Measurements from ENCODE around the gene FIGNL1. TPM values are rescaled to one million over a fixed set of nuclear protein-coding genes. Genes with fewer than 3 reads are reported as not detected.
"Not testable (repeated sequence)": the region's sequence is repeated elsewhere in the genome, so short reads cannot be mapped to it uniquely, and the experiment has no call there.

Gene FIGNL1
- polyA plus RNA-seq, 1 experiment, result 8.3 TPM

DNA sequence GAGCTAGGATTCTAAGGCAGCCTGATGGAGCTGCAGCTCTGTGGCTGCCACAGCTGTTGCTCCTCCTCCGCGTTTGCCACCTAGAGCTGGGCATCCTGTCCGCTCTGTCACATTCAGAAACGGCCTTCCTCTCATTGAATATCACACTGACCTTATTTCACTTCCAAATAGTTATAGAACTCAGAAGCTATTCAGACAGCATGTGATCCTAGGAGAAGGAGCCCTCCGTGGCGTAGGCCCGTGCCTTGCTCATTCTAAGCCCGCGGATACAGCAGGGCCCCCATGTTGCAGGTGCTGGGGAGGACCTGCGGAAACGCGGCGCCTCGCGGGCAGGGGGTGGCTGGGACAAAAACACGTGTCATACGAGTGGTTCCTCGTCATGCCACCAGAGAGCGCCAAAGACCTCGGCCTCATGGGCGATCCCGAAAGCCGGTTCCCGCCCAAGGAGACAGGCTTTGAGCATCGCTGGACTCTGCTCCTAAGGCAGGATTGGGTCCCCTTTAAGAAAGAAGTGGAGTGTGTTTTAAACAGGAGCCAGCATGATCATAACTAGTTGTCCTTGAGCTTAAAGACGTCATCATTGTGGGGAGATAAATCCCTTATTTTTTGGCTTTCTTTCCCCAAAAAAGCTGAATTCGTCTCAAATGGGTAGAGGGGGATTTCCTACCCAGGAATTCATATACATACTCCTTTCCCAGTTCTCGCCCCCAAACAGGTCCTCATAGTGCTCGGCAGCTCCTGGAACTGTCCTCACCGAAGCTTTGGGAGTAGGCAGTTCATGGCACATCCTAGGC, 17.9 kb upstream of the FIGNL1 start:
- Histone ChIP-seq H3K27me3 (ENCODE audit: control insufficient read depth, insufficient read depth, low read length) (0 out of 2 replicates have a peak, but pooled peaks cover 1% of the 10 kb centered on the region), H3K36me3 (ENCODE audit: control insufficient read depth, insufficient read depth, low read length) (no peaks in the 10 kb centered on the region), H3K4me3 (ENCODE audit: low read depth, low read length) (no peak overlapping the region)
- ChIA-PET CTCF (interaction anchor here (0.5 to 6.4 kb wide), 53 partner anchors 9 to 696 kb away, joined by 3 to 89 read pairs (median 4); no protein-coding TSS in a partner anchor), POLR2A (no interaction called here)
- no peak for DNase-seq (ENCODE audit: low read depth)
- TF ChIP-seq, protein P1, sequence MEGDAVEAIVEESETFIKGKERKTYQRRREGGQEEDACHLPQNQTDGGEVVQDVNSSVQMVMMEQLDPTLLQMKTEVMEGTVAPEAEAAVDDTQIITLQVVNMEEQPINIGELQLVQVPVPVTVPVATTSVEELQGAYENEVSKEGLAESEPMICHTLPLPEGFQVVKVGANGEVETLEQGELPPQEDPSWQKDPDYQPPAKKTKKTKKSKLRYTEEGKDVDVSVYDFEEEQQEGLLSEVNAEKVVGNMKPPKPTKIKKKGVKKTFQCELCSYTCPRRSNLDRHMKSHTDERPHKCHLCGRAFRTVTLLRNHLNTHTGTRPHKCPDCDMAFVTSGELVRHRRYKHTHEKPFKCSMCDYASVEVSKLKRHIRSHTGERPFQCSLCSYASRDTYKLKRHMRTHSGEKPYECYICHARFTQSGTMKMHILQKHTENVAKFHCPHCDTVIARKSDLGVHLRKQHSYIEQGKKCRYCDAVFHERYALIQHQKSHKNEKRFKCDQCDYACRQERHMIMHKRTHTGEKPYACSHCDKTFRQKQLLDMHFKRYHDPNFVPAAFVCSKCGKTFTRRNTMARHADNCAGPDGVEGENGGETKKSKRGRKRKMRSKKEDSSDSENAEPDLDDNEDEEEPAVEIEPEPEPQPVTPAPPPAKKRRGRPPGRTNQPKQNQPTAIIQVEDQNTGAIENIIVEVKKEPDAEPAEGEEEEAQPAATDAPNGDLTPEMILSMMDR (IDR thresholded peaks at IDR 0.05; ENCODE audit: insufficient read depth, low read depth, low read length), result peak; percentile 92

DNA sequence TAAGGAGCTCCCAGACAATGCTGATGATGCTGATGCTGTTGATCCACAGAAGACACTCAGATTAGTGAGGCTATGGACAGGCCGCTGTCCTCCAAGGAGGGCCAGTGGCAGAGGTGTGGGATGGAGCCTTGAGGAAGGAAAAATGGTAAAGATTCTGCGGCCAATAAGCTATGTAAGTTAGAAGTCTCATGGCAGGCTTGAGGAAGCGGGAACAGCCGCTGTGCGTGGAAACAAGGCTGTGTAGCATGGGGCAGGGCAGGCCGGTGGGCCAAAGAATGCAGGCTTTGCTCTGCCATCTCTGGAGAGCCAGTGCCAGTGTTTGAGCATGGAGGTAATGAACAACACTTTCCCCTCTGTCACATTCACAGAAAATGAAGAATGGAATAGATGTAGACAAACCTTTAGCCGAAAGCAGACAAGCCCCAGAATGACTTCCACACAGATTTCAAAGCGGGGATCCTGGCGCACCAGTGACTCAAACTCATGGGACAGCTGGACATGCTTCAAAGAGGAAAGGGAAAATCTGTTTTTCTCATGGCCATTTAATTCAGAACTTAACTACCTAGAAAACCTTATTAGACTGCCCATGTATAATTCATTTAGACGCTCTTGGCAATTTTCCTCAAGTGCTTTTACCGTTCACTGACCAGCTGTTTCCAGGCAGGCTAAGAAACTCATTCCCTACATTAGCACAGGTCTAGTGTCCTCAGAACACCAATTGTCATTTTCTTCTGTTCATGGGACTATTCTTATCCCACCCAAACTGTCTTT, 16.9 kb upstream of the FIGNL1 start:
- TF ChIP-seq, protein P1 (IDR thresholded peaks at IDR 0.05; ENCODE audit: insufficient read depth, low read depth, low read length), result no peak
- CTCF ChIA-PET, result interaction anchor here (0.5 to 6.4 kb wide), 35 partner anchors 12 to 694 kb away, joined by 3 to 89 read pairs (median 4); no protein-coding TSS in a partner anchor
- no peak overlapping the region for H3K4me3 ChIP-seq (ENCODE audit: low read depth, low read length)
- DNase-seq (ENCODE audit: low read depth), result no peak
- H3K27me3 ChIP-seq (ENCODE audit: control insufficient read depth, insufficient read depth, low read length), result 0 out of 2 replicates have a peak, but pooled peaks cover 1% of the 10 kb centered on the region
- no peaks in the 10 kb centered on the region for H3K36me3 ChIP-seq (ENCODE audit: control insufficient read depth, insufficient read depth, low read length)
- POLR2A ChIA-PET, result no interaction called here

DNA sequence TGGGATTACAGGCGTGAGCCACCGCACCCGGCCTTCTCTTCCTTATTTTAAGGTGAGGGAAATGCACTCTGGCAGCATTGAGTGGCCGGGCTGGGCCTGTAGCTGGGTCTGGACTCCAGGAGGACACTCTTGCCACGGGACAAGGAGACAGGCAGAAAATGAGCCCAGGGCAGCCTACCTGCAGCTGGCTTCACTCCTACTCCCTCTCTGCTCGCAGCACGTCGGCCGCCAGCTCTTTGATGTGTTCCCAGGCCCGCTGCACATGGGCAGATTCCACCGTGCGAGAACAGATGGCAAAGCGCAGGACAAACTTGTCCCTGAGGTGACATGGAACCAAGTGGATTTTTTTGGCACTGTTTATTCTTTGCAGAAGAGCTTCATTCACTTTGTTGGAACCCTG, 12.9 kb upstream of the FIGNL1 start:
- no peaks in the 10 kb centered on the region for H3K36me3 ChIP-seq (ENCODE audit: control insufficient read depth, insufficient read depth, low read length)
- peaks cover 3% of the 10 kb centered on the region; the same call in 1 of the 2 replicates for H3K27me3 ChIP-seq (ENCODE audit: control insufficient read depth, insufficient read depth, low read length)
- DNase-seq (ENCODE audit: low read depth), result no peak
- POLR2A ChIA-PET, result no interaction called here
- CTCF ChIA-PET, result interaction anchor here (0.9 to 2.7 kb wide), 3 partner anchors 217 to 698 kb away, joined by 4 to 9 read pairs (median 5); no protein-coding TSS in a partner anchor
- TF ChIP-seq, protein P1 (IDR thresholded peaks at IDR 0.05; ENCODE audit: insufficient read depth, low read depth, low read length), result no peak
- H3K4me3 ChIP-seq (ENCODE audit: low read depth, low read length), result no peak overlapping the region

DNA sequence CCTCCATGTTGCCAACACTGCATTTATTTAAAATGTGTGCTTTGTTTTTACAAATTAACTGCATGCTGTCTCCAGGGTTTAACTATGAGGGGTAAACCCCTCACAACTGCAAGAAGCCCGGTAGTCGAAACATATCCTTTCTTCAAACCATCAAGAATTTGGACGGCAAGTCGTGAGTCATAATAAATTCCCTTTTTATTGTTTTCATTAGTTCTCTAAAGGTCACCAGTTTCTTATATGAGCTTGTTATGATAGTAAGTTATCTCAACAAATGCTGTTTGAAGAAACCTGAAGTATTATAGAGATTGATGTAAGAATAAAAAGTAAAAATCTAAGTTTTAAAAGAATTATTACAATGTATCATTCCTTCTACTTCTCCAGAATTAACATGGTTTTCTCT, 12.2 kb upstream of the FIGNL1 start:
- no peak for DNase-seq (ENCODE audit: low read depth)
- TF ChIP-seq, protein P1 (IDR thresholded peaks at IDR 0.05; ENCODE audit: insufficient read depth, low read depth, low read length), result no peak
- no peak overlapping the region for H3K4me3 ChIP-seq (ENCODE audit: low read depth, low read length)
- POLR2A ChIA-PET, result no interaction called here
- CTCF ChIA-PET, result interaction anchor here (0.9 to 2.7 kb wide), 2 partner anchors 217 to 698 kb away, joined by 4 to 9 read pairs; no protein-coding TSS in a partner anchor
- H3K36me3 ChIP-seq (ENCODE audit: control insufficient read depth, insufficient read depth, low read length), result no peaks in the 10 kb centered on the region
- H3K27me3 ChIP-seq (ENCODE audit: control insufficient read depth, insufficient read depth, low read length), result peaks cover 2% of the 10 kb centered on the region; the same call in 1 of the 2 replicates

DNA sequence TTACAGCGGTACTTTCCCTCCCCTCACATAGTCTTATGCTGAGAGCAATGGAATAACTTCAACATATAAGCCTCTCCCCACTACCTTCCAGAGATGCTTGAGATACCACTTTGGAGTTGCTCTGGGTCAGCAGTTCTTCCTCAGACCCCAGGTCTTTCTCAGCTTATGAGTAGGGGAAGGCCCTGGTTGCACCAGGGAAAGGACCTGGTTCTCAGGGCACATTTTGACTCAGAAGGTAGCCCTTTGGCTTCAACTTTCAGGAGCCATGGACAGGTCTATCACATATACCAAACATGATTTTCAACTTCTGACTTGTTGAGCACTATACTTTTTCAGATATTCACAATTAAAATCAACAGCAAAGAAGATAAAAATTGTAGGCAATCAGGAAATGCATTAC, 11.5 kb upstream of the FIGNL1 start:
- POLR2A ChIA-PET, result no interaction called here
- Histone ChIP-seq H3K36me3 (ENCODE audit: control insufficient read depth, insufficient read depth, low read length) (no peaks in the 10 kb centered on the region), H3K27me3 (ENCODE audit: control insufficient read depth, insufficient read depth, low read length) (peaks cover 2% of the 10 kb centered on the region; the same call in 1 of the 2 replicates), H3K4me3 (ENCODE audit: low read depth, low read length) (no peak overlapping the region)
- TF ChIP-seq, protein P1 (IDR thresholded peaks at IDR 0.05; ENCODE audit: insufficient read depth, low read depth, low read length), result no peak
- CTCF ChIA-PET, result no interaction called here
- no peak for DNase-seq (ENCODE audit: low read depth)

DNA sequence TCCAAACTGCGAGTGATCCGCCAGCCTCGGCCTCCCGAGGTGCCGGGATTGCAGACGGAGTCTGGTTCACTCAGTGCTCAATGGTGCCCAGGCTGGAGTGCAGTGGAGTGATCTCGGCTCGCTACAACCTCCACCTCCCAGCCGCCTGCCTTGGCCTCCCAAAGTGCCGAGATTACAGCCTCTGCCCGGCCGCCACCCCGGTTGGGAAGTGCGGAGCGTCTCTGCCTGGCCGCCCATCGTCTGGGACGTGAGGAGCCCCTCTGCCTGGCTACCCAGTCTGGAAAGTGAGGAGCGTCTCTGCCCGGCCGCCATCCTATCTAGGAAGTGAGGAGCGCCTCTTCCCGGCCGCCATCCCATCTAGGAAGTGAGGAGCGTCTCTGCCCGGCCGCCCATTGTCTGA, 9.0 kb upstream of the FIGNL1 start:
- H3K36me3 ChIP-seq (ENCODE audit: control insufficient read depth, insufficient read depth, low read length); H3K4me3 ChIP-seq (ENCODE audit: low read depth, low read length); H3K27me3 ChIP-seq (ENCODE audit: control insufficient read depth, insufficient read depth, low read length); DNase-seq (ENCODE audit: low read depth); POLR2A ChIA-PET; CTCF ChIA-PET: not testable (repeated sequence)

DNA sequence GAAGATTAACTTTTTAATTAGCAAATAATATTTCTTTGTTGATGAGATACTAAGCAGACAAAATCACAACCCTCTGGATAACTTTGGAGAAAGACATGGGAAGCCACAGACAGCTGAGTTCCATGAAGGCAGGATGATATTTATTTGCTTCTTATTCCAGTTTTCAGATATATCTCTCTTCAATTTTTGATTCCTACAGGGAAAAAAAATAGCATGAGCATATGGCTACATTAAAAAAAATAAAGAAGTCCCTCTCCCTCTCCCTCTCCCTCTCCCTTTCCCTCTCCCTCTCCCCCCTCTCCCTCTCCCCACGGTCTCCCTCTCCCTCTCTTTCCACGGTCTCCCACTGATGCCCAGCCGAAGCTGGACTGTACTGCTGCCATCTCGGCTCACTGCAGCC, 8.5 kb upstream of the FIGNL1 start:
- CTCF ChIA-PET; DNase-seq (ENCODE audit: low read depth); H3K4me3 ChIP-seq (ENCODE audit: low read depth, low read length); POLR2A ChIA-PET; H3K27me3 ChIP-seq (ENCODE audit: control insufficient read depth, insufficient read depth, low read length); H3K36me3 ChIP-seq (ENCODE audit: control insufficient read depth, insufficient read depth, low read length): not testable (repeated sequence)
